ENCODE measurements around the gene HSF2BP. TPM values are rescaled to one million over a fixed set of nuclear protein-coding genes. Genes with fewer than 3 reads are reported as not detected.
"Not testable (repeated sequence)": the region's sequence is repeated elsewhere in the genome, so short reads cannot be mapped to it uniquely, and the experiment has no call there.

HSF2BP gene
- total RNA-seq, 1 donor from 2014 or later, result 0.12 TPM

DNA sequence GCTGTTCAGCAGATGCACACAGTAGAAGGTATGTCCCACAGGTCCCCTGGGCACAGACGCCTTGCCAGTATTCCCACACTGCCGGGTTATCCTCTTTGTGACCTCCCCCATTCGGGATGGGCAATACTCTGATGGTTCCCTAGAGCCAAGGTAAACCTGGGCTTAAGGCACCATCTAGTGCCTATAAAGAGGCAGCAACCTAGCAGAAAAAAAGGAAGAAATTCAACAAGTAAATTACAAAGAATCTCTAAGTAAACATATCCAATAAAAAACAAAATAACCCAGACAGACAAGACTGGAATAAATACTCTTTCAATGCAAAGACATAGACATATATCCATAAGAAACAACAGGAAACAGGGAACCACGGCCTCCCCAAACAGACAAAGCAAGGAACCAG, 39.4 kb downstream of the HSF2BP start:
- H3K4me3 ChIP-seq (ENCODE audit: low read depth, low read length), result no peak overlapping the region
- DNase-seq (ENCODE audit: low read depth), result no peak
- TF ChIP-seq, protein P1, sequence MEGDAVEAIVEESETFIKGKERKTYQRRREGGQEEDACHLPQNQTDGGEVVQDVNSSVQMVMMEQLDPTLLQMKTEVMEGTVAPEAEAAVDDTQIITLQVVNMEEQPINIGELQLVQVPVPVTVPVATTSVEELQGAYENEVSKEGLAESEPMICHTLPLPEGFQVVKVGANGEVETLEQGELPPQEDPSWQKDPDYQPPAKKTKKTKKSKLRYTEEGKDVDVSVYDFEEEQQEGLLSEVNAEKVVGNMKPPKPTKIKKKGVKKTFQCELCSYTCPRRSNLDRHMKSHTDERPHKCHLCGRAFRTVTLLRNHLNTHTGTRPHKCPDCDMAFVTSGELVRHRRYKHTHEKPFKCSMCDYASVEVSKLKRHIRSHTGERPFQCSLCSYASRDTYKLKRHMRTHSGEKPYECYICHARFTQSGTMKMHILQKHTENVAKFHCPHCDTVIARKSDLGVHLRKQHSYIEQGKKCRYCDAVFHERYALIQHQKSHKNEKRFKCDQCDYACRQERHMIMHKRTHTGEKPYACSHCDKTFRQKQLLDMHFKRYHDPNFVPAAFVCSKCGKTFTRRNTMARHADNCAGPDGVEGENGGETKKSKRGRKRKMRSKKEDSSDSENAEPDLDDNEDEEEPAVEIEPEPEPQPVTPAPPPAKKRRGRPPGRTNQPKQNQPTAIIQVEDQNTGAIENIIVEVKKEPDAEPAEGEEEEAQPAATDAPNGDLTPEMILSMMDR (conservative IDR thresholded peaks at IDR 0.05; ENCODE audit: low read depth, low read length), result peak; percentile 46

DNA sequence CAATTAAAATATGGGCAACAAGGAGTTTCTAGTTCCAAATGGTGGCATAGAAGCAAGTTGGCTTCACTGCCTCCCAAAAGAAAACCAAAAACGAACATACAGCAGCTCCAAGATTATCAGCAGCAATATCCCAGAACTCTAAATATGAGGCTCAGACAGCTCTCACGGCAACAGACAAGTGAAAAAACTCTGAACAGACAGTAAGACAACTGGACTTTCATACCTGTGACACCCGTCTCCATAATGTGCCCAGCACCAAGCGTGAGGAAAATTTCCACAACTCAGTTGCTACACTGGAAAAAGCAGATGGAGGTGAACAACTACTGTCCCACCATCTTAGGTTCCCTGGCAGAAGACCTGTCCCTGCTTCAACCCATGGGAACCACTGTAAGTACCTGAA, 39.9 kb downstream of the HSF2BP start:
- H3K4me3 ChIP-seq (ENCODE audit: low read depth, low read length), result no peak overlapping the region
- TF ChIP-seq, protein P1 (conservative IDR thresholded peaks at IDR 0.05; ENCODE audit: low read depth, low read length), result no peak
- no peak for DNase-seq (ENCODE audit: low read depth)

DNA sequence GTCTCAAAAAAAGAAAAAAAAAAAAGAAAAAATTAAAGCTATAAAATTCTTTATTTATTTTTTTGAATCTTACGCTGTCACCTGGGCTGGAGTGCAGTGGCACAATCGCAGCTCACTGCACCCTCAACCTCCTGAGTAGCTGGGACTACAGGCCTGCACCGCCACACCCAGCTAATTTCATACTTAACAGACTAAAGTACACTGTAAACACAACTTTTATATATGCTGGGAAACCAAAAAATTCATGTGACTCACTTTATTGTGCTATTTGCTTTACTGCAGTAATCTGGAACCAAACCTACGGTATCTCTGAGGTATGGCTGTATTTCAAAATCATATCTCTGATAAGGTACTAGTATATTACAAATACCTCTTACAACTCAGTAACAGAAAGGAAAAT, 40.3 kb downstream of the HSF2BP start:
- TF ChIP-seq, protein P1 (conservative IDR thresholded peaks at IDR 0.05; ENCODE audit: low read depth, low read length), result no peak
- no peak for DNase-seq (ENCODE audit: low read depth)
- H3K4me3 ChIP-seq (ENCODE audit: low read depth, low read length), result no peak overlapping the region

DNA sequence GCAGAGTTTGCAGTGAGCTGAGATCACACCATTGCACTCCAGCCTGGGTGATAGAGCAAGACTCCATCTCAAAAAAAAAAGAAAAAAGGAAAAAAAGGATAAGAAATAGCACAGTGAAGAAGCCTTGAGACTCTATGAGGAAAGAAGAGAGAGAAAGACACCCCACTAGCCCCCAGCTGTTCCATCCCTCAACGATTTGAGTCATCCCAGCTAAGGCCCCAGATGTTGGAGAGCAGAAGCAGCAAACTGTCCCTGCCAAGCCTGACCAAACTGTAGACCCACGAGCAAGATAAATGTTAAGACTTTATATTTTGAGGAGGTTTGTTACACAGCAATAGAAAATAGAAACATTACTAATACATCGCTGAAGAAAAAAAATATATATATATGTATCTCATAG, 42.4 kb downstream of the HSF2BP start:
- not testable (repeated sequence) for DNase-seq (ENCODE audit: low read depth)

DNA sequence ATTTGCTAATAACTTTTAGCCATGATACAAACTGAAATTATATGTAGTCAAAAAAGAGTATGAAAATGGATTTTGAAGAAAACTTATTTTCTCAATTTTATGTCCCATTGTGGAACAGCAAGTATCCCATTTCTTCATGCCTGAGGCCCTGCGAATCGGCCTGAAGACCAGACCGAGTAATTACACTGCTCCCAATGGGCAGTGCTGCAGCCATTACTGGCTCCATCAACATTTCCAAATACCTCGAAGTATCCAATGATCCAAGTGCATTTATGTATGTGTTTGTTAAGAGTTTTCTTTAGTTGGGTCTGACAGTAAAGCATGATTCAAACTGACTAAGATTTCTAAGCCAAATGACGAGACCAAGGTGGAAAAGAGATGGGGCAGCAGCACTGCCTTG, 44.4 kb downstream of the HSF2BP start:
- no peak overlapping the region for H3K4me3 ChIP-seq (ENCODE audit: low read depth, low read length)
- DNase-seq (ENCODE audit: low read depth), result no peak
- TF ChIP-seq, protein P1 (conservative IDR thresholded peaks at IDR 0.05; ENCODE audit: low read depth, low read length), result no peak

More for the DNA sequence above, 42.4 kb downstream of the HSF2BP start:
- not testable (repeated sequence) for H3K4me3 ChIP-seq (ENCODE audit: low read depth, low read length)

DNA sequence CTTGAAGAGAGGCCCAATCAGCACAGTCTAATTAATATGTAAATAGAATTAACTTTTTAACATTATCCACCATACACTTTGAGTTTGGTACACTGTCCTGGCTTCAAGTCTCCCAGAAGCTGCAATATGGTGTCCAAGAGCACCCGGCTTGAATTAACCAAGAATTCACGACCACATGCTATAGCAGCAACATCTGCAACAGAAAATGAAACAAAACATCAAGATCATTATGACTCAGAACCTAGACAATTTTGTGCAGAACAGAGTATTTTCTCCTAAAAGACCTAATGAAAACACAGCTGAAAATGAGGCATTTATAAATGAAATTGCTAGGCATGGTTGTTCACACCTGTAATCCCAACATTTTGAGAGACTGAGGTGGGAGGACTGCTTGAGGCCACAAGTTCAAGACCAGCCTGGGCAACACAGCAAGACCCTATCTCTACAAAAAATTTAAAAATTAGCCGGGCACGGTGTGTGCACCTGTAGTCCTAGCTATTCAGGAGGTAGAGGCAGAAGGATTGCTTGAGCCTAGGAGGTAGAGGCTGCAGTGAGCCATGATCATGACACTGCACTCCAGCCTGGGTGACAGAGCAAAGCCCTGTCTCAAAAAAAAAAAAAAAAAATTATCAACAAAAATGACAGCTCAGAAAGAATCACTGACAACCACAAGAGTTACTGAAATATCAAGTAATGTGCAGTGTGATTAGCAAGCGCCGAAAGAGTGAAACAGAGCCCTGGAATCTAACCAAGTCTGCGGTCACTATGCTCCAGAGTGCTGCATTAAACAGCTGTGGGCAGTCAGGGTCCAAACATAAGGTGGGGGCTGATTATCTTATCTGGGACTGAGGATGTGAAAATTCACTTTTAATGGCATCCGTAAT, 45.3 kb downstream of the HSF2BP start:
- DNase-seq (ENCODE audit: low read depth), result no peak
- TF ChIP-seq, protein P1 (conservative IDR thresholded peaks at IDR 0.05; ENCODE audit: low read depth, low read length), result no peak
- H3K4me3 ChIP-seq (ENCODE audit: low read depth, low read length), result no peak overlapping the region

DNA sequence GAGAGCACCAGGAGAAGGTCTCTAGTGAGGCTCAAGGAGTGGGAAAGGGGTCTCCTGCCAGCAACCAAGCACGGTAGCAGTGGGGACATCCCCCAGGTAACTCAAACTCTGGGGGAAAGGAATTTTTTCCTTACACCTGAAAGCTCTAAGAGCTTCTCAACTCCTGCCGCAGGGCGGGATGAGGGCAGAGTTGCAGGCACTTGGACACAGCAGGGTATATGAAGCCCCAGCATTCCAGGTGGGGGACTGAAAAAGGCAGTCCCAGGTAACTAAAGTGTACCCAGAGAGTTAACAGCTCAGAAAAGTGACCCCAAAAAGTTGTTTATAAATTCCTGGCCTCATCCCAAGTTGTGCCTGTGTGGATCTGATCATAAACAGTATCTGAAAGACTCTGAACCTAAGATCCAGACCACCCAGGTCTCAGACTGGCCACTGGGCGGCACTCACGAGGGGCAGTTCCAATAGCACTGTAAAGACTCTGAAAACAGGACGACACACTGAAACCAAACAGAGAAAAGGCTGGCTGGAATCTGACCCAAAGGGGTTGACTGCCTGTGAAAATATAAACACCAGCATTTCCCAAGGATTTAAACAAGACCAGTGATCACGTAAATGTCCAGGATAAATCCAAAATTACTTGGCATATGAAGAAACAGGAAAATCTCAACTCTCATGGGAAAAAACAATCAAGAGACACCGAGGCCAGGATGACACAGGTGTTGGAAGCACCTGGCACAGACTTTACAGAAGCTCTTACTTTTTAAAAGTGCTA, 47.5 kb downstream of the HSF2BP start:
- no peak for DNase-seq (ENCODE audit: low read depth)
- TF ChIP-seq, protein P1 (conservative IDR thresholded peaks at IDR 0.05; ENCODE audit: low read depth, low read length), result peak; percentile 90
- no peak overlapping the region for H3K4me3 ChIP-seq (ENCODE audit: low read depth, low read length)
